Measurements from ENCODE around the gene PAPOLB. TPM values are rescaled to one million over a fixed set of nuclear protein-coding genes. Genes with fewer than 3 reads are reported as not detected.

Gene PAPOLB
- total RNA-seq, 1 donor from 2014 or later: not detected

- Histone ChIP-seq H3K4me3 (no peak overlapping the region), H3K9me3 (no peaks in the 10 kb centered on the region), H3K36me3 (peaks cover 0 to 5% of the 10 kb centered on the region in 2 donors), H3K27me3 (no peaks in the 10 kb centered on the region), H3K4me1 (no peaks in the 10 kb centered on the region), H3K27ac (no peak overlapping the region)
- peak; percentile 44 to 47 (median 46) for TF ChIP-seq CTCF (IDR thresholded peaks at IDR 0.05)
- no peak for DNase-seq (ENCODE audit: low spot score in 2 of 2)
- intact Hi-C loops (cut with DNase I): loop anchor here (5.0 kb wide), 1 partner anchor 52 kb away; the partner anchor contains the start of gene RADIL
Measured at GRCh38 chr7:4830176-4830575, 31.7 kb downstream of the PAPOLB start.

GRCh38 chr7:4828720-4829383 is 33.0 kb downstream of the PAPOLB start:
- no peak for TF ChIP-seq CTCF (IDR thresholded peaks at IDR 0.05)

GRCh38 chr7:4825081-4825480 is 36.7 kb downstream of the PAPOLB start:
- Histone ChIP-seq H3K36me3 (no peaks in the 10 kb centered on the region), H3K27me3 (no peaks in the 10 kb centered on the region), H3K27ac (no peak overlapping the region), H3K4me3 (no peak overlapping the region), H3K9me3 (no peaks in the 10 kb centered on the region), H3K4me1 (peaks cover 0 to 3% of the 10 kb centered on the region in 2 donors)
- no peak for DNase-seq (ENCODE audit: low spot score in 2 of 2)
- TF ChIP-seq CTCF (IDR thresholded peaks at IDR 0.05): no peak
- intact Hi-C loops (cut with DNase I): no loop called here

More at GRCh38 chr7:4828720-4829383, 33.0 kb downstream of the PAPOLB start:
- Histone ChIP-seq H3K4me1 (no peaks in the 10 kb centered on the region), H3K36me3 (no peaks in the 10 kb centered on the region), H3K27ac (no peak overlapping the region), H3K27me3 (no peaks in the 10 kb centered on the region), H3K4me3 (no peak overlapping the region), H3K9me3 (no peaks in the 10 kb centered on the region)
- intact Hi-C loops (cut with DNase I): no loop called here
- no peak for DNase-seq (ENCODE audit: low spot score in 2 of 2)

- Histone ChIP-seq H3K4me3 (no peak overlapping the region), H3K27ac (no peak overlapping the region), H3K27me3 (no peaks in the 10 kb centered on the region), H3K36me3 (no peaks in the 10 kb centered on the region), H3K9me3 (no peaks in the 10 kb centered on the region), H3K4me1 (peaks cover 0 to 6% of the 10 kb centered on the region in 2 donors)
- DNase-seq (ENCODE audit: low spot score in 2 of 2): no peak
- no peak for TF ChIP-seq CTCF (IDR thresholded peaks at IDR 0.05)
- intact Hi-C loops (cut with DNase I): no loop called here
Measured at GRCh38 chr7:4824120-4824775, 37.6 kb downstream of the PAPOLB start.

GRCh38 chr7:4823441-4824119 is 38.2 kb downstream of the PAPOLB start:
- H3K36me3 ChIP-seq: no peaks in the 10 kb centered on the region
- no peaks in the 10 kb centered on the region for H3K9me3 ChIP-seq
- H3K4me1 ChIP-seq: peaks cover 0 to 6% of the 10 kb centered on the region in 2 donors
- no peaks in the 10 kb centered on the region for H3K27me3 ChIP-seq
- DNase-seq (ENCODE audit: low spot score in 2 of 2): no peak
- no peak overlapping the region for H3K4me3 ChIP-seq
- TF ChIP-seq CTCF (IDR thresholded peaks at IDR 0.05): no peak
- no peak overlapping the region for H3K27ac ChIP-seq
- intact Hi-C loops (cut with DNase I): no loop called here

Data from ascending aorta (tissue), 2 donors.